ENCODE results near the gene BEST4. TPM values are rescaled to one million over a fixed set of nuclear protein-coding genes. Genes with fewer than 3 reads are reported as not detected.
"Not testable (repeated sequence)": the region's sequence is repeated elsewhere in the genome, so short reads cannot be mapped to it uniquely, and the experiment has no call there.

The BEST4 gene
- total and polyA plus RNA-seq, 2 of the 8 experiments (the other 6 are each of a cell fraction or from before 2014, with no cell fraction given) = 0.76 to 1.4 TPM

- no peak for TF ChIP-seq RNF2 (IDR thresholded peaks at IDR 0.05; ENCODE audit: borderline replicate concordance, low read depth, low read length, missing control alignments, poor library complexity, severe bottlenecking)
- TF ChIP-seq RAD21 (IDR thresholded peaks at IDR 0.05 in 1 of 2, conservative IDR thresholded peaks at IDR 0.05 in 1 of 2; ENCODE audit: low read depth in 2 of 2, low read length in 2 of 2) = 0 out of 4 replicates have a peak, but pooled peaks of 1 of the 2 experiments have one; percentile 3
- TF ChIP-seq ASH2L (IDR thresholded peaks at IDR 0.05; ENCODE audit: low read length) = peak; percentile 91
- no peak for TF ChIP-seq E2F6 (IDR thresholded peaks at IDR 0.05)
Measured at GRCh38 chr1:44775078-44775929, 12.7 kb downstream of the BEST4 start, which contains the start of gene RPS8 (continued).

GRCh38 chr1:44766421-44766820, 21.5 kb downstream of the BEST4 start:
- H4K20me1 ChIP-seq (replicated peaks in 1 of 2; ENCODE audit: control insufficient read depth in 1 of 2, insufficient read depth in 2 of 2, low read length in 2 of 2); H3K23ac ChIP-seq (ENCODE audit: insufficient read length); H3K4me1 ChIP-seq (replicated peaks in 1 of 4; ENCODE audit: control insufficient read depth in 3 of 4, insufficient read depth in 4 of 4, low read length in 3 of 4); H3K9ac ChIP-seq (replicated peaks in 1 of 4; ENCODE audit: extremely low read depth in 1 of 4, low read depth in 3 of 4, low read length in 3 of 4); H2AK5ac ChIP-seq (ENCODE audit: low read depth, low read length); H3K4me2 ChIP-seq (ENCODE audit: insufficient read depth in 1 of 2, low read depth in 2 of 2, low read length in 2 of 2); H2BK12ac ChIP-seq (ENCODE audit: low read depth, low read length); H3K23me2 ChIP-seq (ENCODE audit: low read depth, low read length); H3K56ac ChIP-seq (replicated peaks; ENCODE audit: insufficient read length, low read depth, low read length); H3K27ac ChIP-seq (ENCODE audit: low read depth, low read length); H2BK20ac ChIP-seq (ENCODE audit: low read length); H4K91ac ChIP-seq (replicated peaks; ENCODE audit: insufficient read length, low read length); H3K4me3 ChIP-seq (ENCODE audit: extremely low read depth in 1 of 4, insufficient read depth in 2 of 4, low read depth in 3 of 4, low read length in 4 of 4); H2BK5ac ChIP-seq (ENCODE audit: low read depth, low read length); H4K5ac ChIP-seq (ENCODE audit: insufficient read length, low read depth, low read length); H3K27me3 ChIP-seq (replicated peaks in 1 of 4; ENCODE audit: control insufficient read depth in 3 of 4, extremely low read depth in 1 of 4, insufficient read depth in 3 of 4, low read length in 3 of 4); FAIRE-seq; H3K79me1 ChIP-seq (ENCODE audit: low read depth, low read length); H2BK120ac ChIP-seq (replicated peaks; ENCODE audit: low read depth, low read length); H3K79me2 ChIP-seq (ENCODE audit: control insufficient read depth in 1 of 2, insufficient read depth in 2 of 2, low read length in 2 of 2); H3K9me3 ChIP-seq (ENCODE audit: insufficient read depth in 2 of 2, low read depth in 1 of 2, low read length in 1 of 2); H3K18ac ChIP-seq (ENCODE audit: extremely low read depth, low read length); DNase-seq (ENCODE audit: low read depth in 1 of 2, low spot score in 2 of 2); H3K4ac ChIP-seq (replicated peaks; ENCODE audit: insufficient read length, low read depth, low read length); H4K8ac ChIP-seq (ENCODE audit: extremely low read depth, insufficient read depth, low read length); H2AFZ ChIP-seq (ENCODE audit: low read length); H3K14ac ChIP-seq (ENCODE audit: insufficient read length); H2BK15ac ChIP-seq (ENCODE audit: low read length): not testable (repeated sequence)
- POLR2A ChIA-PET (ENCODE audit: partially characterized antibody) = interaction anchor here (1.0 to 11.3 kb wide), 13 partner anchors 10 to 220 kb away, joined by 3 to 151 read pairs (median 13); partner anchors contain the start of genes EIF2B3, RNU5D-1 and RPS8
- CTCF ChIA-PET (ENCODE audit: partially characterized antibody) = interaction anchor here (0.6 to 2.2 kb wide), 7 partner anchors 11 to 597 kb away, joined by 3 to 14 read pairs (median 4); partner anchors contain the start of gene RNU5D-1
- H3K36me3 ChIP-seq (ENCODE audit: control insufficient read depth in 2 of 4, insufficient read depth in 4 of 4, low read length in 3 of 4) = peaks cover 25 to 54% (median 40%) of the 10 kb centered on the region in 4 experiments; a peak in 7 of 8 replicates
- 88% methylated on average over 6 of the region's 6 CpGs; no CpG with 5 or more reads in 1 of the 2 experiments for WGBS, 2 experiments (ENCODE audit: extremely low coverage in 1 of 2, insufficient coverage in 1 of 2, insufficient read length in 1 of 2, insufficient replicate concordance in 2 of 2, low coverage in 1 of 2, low lambda C conversion rate in 2 of 2, missing lambda C conversion rate in 1 of 2)
